Coronary artery (tissue), 2 donors: ENCODE results near the gene TMSB15C.

Experiments used
- DNase-seq: peaks from one replicate; pipeline ENCODE4 v3.0.0-alpha.2; 2017; ENCODE audit warnings: low spot score
- H3K27ac ChIP-seq, 2 donors: fragments of 200-600 bp; sonication (generic); one replicate each; pipeline ENCODE4 v1.5.1; 2016 to 2019
- H3K4me3 ChIP-seq: fragments of 200-600 bp; sonication (generic); 2 replicates; pipeline ENCODE4 v1.5.1; 2016; ENCODE audit warnings: mild to moderate bottlenecking, moderate library complexity
- CTCF ChIP-seq: fragments of 200-600 bp; sonication (generic); IDR thresholded peaks from one replicate; pipeline ENCODE4 v1.5.1; 2019; ENCODE audit warnings: antibody characterized with exemption

Gene TMSB15C

GRCh38 chrX:104108955-104109354, 32.9 kb upstream of the TMSB15C start:
- no peak overlapping the region for H3K4me3 ChIP-seq
- no peak for TF ChIP-seq CTCF
- H3K27ac ChIP-seq = no peak overlapping the region
- no peak for DNase-seq

- Histone ChIP-seq H3K4me3 (no peak overlapping the region), H3K27ac (peak overlapping the region in 1 of 2 donors; percentile 4)
- DNase-seq = no peak
- no peak for TF ChIP-seq CTCF
Measured at GRCh38 chrX:104105330-104106262, 29.6 kb upstream of the TMSB15C start.

- no peak for TF ChIP-seq CTCF
- Histone ChIP-seq H3K4me3 (no peak overlapping the region), H3K27ac (no peak overlapping the region)
- DNase-seq = no peak
Measured at GRCh38 chrX:104104676-104105075, 28.6 kb upstream of the TMSB15C start.

GRCh38 chrX:104098919-104099318, 22.9 kb upstream of the TMSB15C start:
- TF ChIP-seq CTCF = no peak
- no peak overlapping the region for H3K27ac ChIP-seq
- H3K4me3 ChIP-seq = no peak overlapping the region
- no peak for DNase-seq

GRCh38 chrX:104098151-104098808, 22.2 kb upstream of the TMSB15C start:
- Histone ChIP-seq H3K4me3 (no peak overlapping the region), H3K27ac (no peak overlapping the region)
- TF ChIP-seq CTCF = peak; percentile 33
- no peak for DNase-seq

- Histone ChIP-seq H3K27ac (no peak overlapping the region), H3K4me3 (no peak overlapping the region)
- no peak for TF ChIP-seq CTCF
- DNase-seq = no peak
Measured at GRCh38 chrX:104085919-104086318, 9.9 kb upstream of the TMSB15C start.

GRCh38 chrX:104085477-104085876, 9.4 kb upstream of the TMSB15C start:
- no peak for TF ChIP-seq CTCF
- H3K4me3 ChIP-seq = no peak overlapping the region
- no peak overlapping the region for H3K27ac ChIP-seq

More at GRCh38 chrX:104085477-104085876, 9.4 kb upstream of the TMSB15C start:
- DNase-seq = no peak
